GM18526 (cell line): ENCODE measurements around the gene ATN1.

Source experiments
- POLR2A ChIP-seq: IDR thresholded peaks from 3 replicates; pipeline ENCODE4 v1.6.1; 2011; ENCODE audit not compliant: insufficient read length; ENCODE audit errors: extremely low read depth

ATN1 gene

GRCh38 chr12:6903722-6904121, 24.0 kb upstream of the ATN1 start:
- no peak for TF ChIP-seq POLR2A

- TF ChIP-seq POLR2A, result peak; percentile 48
Observed at GRCh38 chr12:6904280-6905276, 23.2 kb upstream of the ATN1 start, which contains the start of gene LRRC23. LRRC23 (plus strand) TSS chr12:6904822; CDS start chr12:6905634, 812 bp downstream.

- TF ChIP-seq POLR2A, result no peak
Observed at GRCh38 chr12:6905414-6906040, 22.2 kb upstream of the ATN1 start.

- no peak for TF ChIP-seq POLR2A
Observed at GRCh38 chr12:6909421-6910145, 18.2 kb upstream of the ATN1 start.

- no peak for TF ChIP-seq POLR2A
Observed at GRCh38 chr12:6912164-6912935, 15.4 kb upstream of the ATN1 start.

GRCh38 chr12:6914246-6914946, 13.4 kb upstream of the ATN1 start, which contains the start of gene ENO2:
ENO2 (plus strand) TSS chr12:6914580; CDS start chr12:6915833, 1,253 bp downstream.
- peak; percentile 33 for TF ChIP-seq POLR2A

GRCh38 chr12:6914947-6915788, 12.6 kb upstream of the ATN1 start:
- TF ChIP-seq POLR2A, result no peak

GRCh38 chr12:6915789-6916285, 11.9 kb upstream of the ATN1 start:
- TF ChIP-seq POLR2A, result no peak

GRCh38 chr12:6916426-6917200, 11.1 kb upstream of the ATN1 start:
- TF ChIP-seq POLR2A, result no peak

- no peak for TF ChIP-seq POLR2A
Observed at GRCh38 chr12:6917491-6918231, 10.1 kb upstream of the ATN1 start.

- no peak for TF ChIP-seq POLR2A
Observed at GRCh38 chr12:6919588-6919987, 8.2 kb upstream of the ATN1 start.

- TF ChIP-seq POLR2A, result no peak
Observed at GRCh38 chr12:6921539-6921938, 6.2 kb upstream of the ATN1 start.
